ENCODE data around the gene PNLIPRP2.

PNLIPRP2 gene

GRCh38 chr10:116655568-116655967 is 34.8 kb downstream of the PNLIPRP2 start:
- DNase-seq (ENCODE audit: low read depth), result no peak

DNA sequence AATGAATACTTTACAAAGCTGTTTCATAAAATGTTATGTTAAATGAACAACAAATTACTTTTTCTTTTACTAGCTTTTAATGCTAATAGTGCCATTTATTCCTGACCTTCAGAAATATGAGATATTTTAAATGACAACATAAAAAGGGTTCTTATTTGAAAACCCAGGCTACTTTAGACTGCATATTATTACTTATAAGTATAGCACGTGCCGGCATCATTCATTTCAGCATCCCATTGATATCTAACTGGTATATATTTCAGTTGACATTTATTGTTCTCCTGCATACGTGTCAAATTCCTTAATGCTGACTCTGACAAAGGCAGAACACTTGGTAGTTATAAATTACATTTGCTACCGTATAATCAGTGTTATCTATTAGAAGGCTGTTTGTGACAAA is 35.3 kb downstream of the PNLIPRP2 start:
- DNase-seq (ENCODE audit: low read depth), result no peak

GRCh38 chr10:116657863-116658551 is 37.3 kb downstream of the PNLIPRP2 start:
- no peak for DNase-seq (ENCODE audit: low read depth)

DNA sequence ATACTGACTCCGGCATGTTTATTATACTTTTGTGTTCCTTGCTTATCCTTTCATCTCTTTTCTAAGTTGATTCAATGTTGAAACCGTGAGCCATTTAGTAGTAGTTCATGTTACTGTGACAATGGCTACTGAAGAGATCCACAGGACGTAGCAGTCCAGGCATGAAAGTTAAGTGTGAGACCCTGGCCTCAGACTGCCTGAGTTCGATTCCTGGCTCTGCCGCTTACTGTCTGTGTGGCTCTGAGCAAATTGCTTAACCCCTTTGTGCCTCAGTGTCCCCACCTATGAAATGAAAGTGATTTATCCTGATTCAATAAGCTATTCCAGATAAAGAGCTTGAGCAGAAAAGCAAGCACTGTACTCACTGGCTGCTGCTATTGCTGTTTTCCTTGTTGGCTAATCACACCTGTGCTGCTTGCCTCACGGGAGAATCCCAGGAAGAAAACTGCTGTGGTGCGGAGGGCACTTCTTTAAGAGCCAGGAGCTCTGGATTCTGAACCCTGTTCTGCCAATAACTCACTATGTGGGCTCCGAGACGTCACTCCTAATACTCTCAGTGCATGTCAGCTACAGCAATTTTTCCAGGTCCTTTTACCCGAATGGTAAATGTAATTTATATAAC is 38.4 kb downstream of the PNLIPRP2 start:
- no peak for DNase-seq (ENCODE audit: low read depth)

DNA sequence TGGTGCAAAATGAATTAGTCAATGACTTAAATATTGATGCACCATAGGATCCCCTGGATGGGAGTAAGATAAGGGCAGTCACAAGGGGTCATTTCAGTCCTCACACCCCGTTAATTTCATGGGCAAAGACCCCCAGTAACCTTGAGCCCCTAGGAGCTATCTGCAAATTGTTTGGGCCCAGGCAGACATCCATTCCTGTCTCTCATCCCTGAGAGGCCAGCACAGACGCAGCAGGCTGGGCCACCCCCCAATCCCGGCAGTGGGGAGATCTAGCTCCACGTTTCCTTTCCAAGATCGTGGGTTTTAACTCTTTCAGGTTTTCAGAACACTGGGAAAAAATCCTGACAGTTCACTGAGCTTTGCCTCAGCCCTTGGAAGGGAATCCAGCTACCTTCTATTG is 40.1 kb downstream of the PNLIPRP2 start:
- DNase-seq (ENCODE audit: low read depth), result no peak

GRCh38 chr10:116663342-116663741 is 42.6 kb downstream of the PNLIPRP2 start:
- DNase-seq (ENCODE audit: low read depth), result no peak

GRCh38 chr10:116664631-116665030 is 43.9 kb downstream of the PNLIPRP2 start:
- DNase-seq (ENCODE audit: low read depth), result no peak

- no peak for DNase-seq (ENCODE audit: low read depth)
Observed at GRCh38 chr10:116665541-116666125, 44.9 kb downstream of the PNLIPRP2 start.

- no peak for DNase-seq (ENCODE audit: low read depth)
Observed at GRCh38 chr10:116667484-116667883, 46.7 kb downstream of the PNLIPRP2 start.

GRCh38 chr10:116668018-116668417 is 47.3 kb downstream of the PNLIPRP2 start:
- DNase-seq (ENCODE audit: low read depth), result no peak

- no peak for DNase-seq (ENCODE audit: low read depth)
Observed at GRCh38 chr10:116668446-116668845, 47.7 kb downstream of the PNLIPRP2 start.

DNA sequence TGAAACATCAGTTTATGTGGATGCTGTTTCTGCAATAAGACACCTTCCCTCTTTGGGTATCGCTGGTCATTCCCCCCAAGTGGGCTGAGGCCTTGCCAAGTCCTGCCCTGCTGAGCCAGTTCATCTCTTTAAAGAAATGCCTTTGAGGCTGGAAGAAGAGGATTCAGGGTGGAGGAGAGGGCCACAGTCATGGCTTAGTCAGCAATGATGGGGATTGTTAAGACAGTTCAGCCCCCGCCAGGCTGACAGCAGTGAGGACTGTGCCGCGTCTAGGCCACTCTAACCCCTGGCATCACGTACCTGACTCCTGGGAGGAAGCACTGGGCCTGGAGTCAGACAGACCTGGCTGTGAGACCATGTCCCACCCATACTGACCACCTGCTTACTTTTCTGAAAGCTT is 48.3 kb downstream of the PNLIPRP2 start:
- DNase-seq (ENCODE audit: low read depth), result no peak

DNA sequence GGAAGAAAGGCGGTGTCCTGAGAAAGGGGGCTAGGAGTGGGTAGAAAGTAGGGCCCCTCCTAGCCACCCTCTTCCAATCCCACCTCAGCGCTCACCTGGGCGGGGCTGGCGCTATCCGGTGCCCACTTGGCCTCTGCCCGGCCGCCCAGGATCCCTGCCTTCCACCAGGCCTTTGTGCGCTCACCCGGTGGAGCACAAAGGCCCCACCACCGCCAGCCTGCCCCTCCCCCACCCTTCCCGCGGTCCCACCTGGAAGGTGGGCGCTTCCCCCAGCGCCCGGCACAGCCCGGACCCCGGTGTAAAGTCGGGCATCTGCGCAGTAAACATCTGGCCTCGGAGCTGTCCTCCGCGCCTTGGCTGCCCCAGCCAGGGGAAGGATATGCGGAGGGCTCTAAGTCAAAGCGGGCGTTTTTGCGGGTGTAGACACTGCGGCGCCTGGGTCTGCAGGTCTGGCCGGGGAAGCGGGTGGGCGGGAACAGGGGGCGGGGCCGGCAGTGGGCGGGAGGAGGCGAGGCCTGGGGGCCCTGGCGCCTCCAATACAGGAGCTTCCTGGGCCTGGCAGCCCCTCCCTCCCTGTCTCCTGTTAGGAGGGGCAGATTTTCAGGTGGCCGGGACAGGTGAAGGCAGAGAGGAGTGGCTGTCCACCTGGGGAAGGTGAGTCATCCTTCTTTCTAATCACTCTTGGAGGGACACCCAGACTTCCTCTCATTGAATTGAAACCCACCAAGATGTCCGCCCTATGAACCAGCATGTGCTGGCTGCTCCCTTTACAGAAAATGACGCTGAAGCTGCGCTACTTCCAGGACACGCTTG is 49.3 kb downstream of the PNLIPRP2 start:
- DNase-seq (ENCODE audit: low read depth), result no peak

- no peak for DNase-seq (ENCODE audit: low read depth)
Observed at GRCh38 chr10:116670706-116671105, 50.0 kb downstream of the PNLIPRP2 start.

GRCh38 chr10:116671274-116671926 is 50.6 kb downstream of the PNLIPRP2 start:
- no peak for DNase-seq (ENCODE audit: low read depth)

- DNase-seq (ENCODE audit: low read depth), result no peak
Observed at GRCh38 chr10:116672891-116673290, 52.1 kb downstream of the PNLIPRP2 start.

- no peak for DNase-seq (ENCODE audit: low read depth)
Observed at GRCh38 chr10:116673866-116674265, 53.1 kb downstream of the PNLIPRP2 start.

GRCh38 chr10:116674901-116675423 is 54.2 kb downstream of the PNLIPRP2 start:
- no peak for DNase-seq (ENCODE audit: low read depth)

- no peak for DNase-seq (ENCODE audit: low read depth)
Observed at GRCh38 chr10:116676118-116676517, 55.4 kb downstream of the PNLIPRP2 start.

- DNase-seq (ENCODE audit: low read depth), result no peak
Observed at GRCh38 chr10:116676633-116677032, 55.9 kb downstream of the PNLIPRP2 start.

DNA sequence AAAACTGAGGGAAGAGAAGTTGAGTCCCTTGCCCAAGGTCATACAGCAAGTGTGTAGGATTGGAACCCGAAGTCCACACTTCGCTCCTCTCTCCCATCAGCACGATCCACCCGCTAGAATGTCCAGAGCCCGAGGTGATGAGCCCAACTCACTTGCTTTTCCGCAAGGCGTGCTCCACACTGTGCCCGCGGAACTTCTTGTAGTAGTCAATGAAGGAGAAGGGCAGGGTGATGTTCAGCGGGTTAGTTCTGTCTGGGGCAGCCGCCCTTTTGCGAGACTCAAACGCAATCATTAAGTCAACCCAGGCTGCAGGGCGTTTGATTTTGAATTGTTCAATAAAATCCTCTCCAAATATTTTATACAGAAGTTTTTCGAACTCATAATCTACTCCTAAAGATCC is 58.6 kb downstream of the PNLIPRP2 start:
- DNase-seq (ENCODE audit: low read depth), result no peak

DNA sequence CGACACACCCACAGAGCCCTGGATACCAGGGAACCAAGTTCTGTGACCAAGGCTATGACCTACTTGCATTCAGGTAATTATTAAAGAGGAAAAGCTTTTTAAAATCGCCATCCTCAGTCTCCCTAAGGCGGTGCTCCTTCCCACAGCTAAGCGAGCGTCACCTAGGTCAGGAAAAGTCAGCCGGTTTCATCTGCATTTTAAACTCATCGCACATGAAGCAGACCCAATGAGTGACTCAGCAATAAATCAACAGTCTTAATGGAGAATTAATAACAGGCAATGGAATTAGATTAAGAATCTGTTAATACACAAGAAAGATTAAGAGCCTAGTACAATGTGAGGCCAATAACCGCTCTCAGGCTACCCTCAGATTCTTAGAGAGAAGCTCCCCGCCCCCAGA is 62.4 kb downstream of the PNLIPRP2 start:
- no peak for DNase-seq (ENCODE audit: low read depth)

Measured in T follicular helper cell (primary cell).